Panc1 (cell line): ENCODE measurements around the gene MARCHF3. TPM values are rescaled to one million over a fixed set of nuclear protein-coding genes. Genes with fewer than 3 reads are reported as not detected.

Source experiments
- ATAC-seq: fragments of 200-7000 bp; cut with Tn5 transposase; 2 replicates; pipeline ENCODE4 v1.9.1; 2020; ENCODE audit warnings: mild to moderate bottlenecking, moderate library complexity
- BruUV-seq: library from RNA; stranded (reverse); fragments of 400-500 nt; replicated peaks from 2 replicates; lab custom pipeline; 2021; lab: Mats Ljungman, UMichigan
- CTCF ChIA-PET: fragments of 300-600 bp; sonication (Branson Sonifier 250); formaldehyde crosslinking; loops from one replicate; lab custom pipeline; 2022; ENCODE audit warnings: antibody characterized with exemption; lab: Charles Lee
- POLR2A ChIA-PET: fragments of 300-600 bp; sonication (Branson Sonifier 250); formaldehyde crosslinking; loops from one replicate; lab custom pipeline; 2022; ENCODE audit warnings: antibody characterized with exemption; lab: Charles Lee
- DNase-seq: peaks from one replicate; pipeline ENCODE4 v3.0.0-alpha.2; 2010; ENCODE audit warnings: low read depth, low spot score
- H3K27ac ChIP-seq: 2 replicates; pipeline ENCODE4 v1.5.1; 2011; ENCODE audit warnings: mild to moderate bottlenecking, low read length, inconsistent platforms
- H3K27me3 ChIP-seq: fragments of 200-500 bp; sonication (Bioruptor generic); 2 replicates; pipeline ENCODE4 v1.6.0; 2014; ENCODE audit warnings: low read length, inconsistent platforms; ENCODE audit not compliant: control insufficient read depth, insufficient read depth
- H3K36me3 ChIP-seq: fragments of 200-500 bp; sonication (Bioruptor generic); 2 replicates; pipeline ENCODE4 v1.5.1; 2014; ENCODE audit warnings: inconsistent platforms, mild to moderate bottlenecking, low read length, moderate library complexity; ENCODE audit not compliant: control insufficient read depth, insufficient read depth
- H3K4me1 ChIP-seq: 2 replicates; pipeline ENCODE4 v1.5.1; 2011; ENCODE audit warnings: inconsistent platforms, mild to moderate bottlenecking, low read length, moderate library complexity; ENCODE audit not compliant: control insufficient read depth, insufficient read depth
- H3K4me3 ChIP-seq, 2 experiments: 2 replicates each; pipeline ENCODE4 v1.5.1; 2011 to 2012; ENCODE audit warnings: low read depth in 2 of 2, low read length in 2 of 2, mild to moderate bottlenecking in 2 of 2, inconsistent platforms in 1 of 2, moderate library complexity in 1 of 2
- H3K9me3 ChIP-seq: fragments of 200-500 bp; sonication (Bioruptor generic); 2 replicates; pipeline ENCODE4 v1.5.1; 2014; ENCODE audit warnings: low read depth, mild to moderate bottlenecking, inconsistent platforms, low read length, moderate library complexity; ENCODE audit not compliant: control insufficient read depth, insufficient read depth
- POLR2AphosphoS5 ChIP-seq: IDR thresholded peaks from 2 replicates; pipeline ENCODE4 v1.6.1; 2012; ENCODE audit warnings: mild to moderate bottlenecking, low read depth, low read length, moderate library complexity
- REST ChIP-seq, 2 experiments: IDR thresholded peaks; 2 replicates each; pipeline ENCODE4 v1.6.1; 2011 to 2012; ENCODE audit warnings: low read depth in 2 of 2, control low read depth in 1 of 2, low read length in 1 of 2, mild to moderate bottlenecking in 1 of 2, moderate library complexity in 1 of 2; ENCODE audit not compliant: insufficient read depth in 1 of 2
- SIN3A ChIP-seq: IDR thresholded peaks from 2 replicates; pipeline ENCODE4 v1.6.1; 2012; ENCODE audit warnings: low read depth, mild to moderate bottlenecking, low read length, moderate library complexity, borderline replicate concordance; ENCODE audit not compliant: insufficient read depth
- TCF7L2 ChIP-seq: IDR thresholded peaks from 2 replicates; pipeline ENCODE4 v1.6.1; 2011; ENCODE audit warnings: mild to moderate bottlenecking, low read depth, low read length, inconsistent platforms
- in situ Hi-C: cut with HindIII; loops from 2 replicates; pipeline ENCODE4 v1.10.0; 2016; ENCODE audit warnings: low sequenced_read_pairs, low pct_unique_long_range_greater_than_20kb
- intact Hi-C: fragments of 100-400 bp; cut with micrococcal nuclease; formaldehyde crosslinking; loops from one replicate; pipeline ENCODE4 v1.10.0; 2022; ENCODE audit not compliant: unreplicated experiment
- total RNA-seq: library from RNA; stranded (reverse); gene quantifications from one replicate; pipeline ENCODE4 v1.2.1, GENCODE V29; 2021; ENCODE audit not compliant: unreplicated experiment
- TF ChIP-seq, protein P1 (sequence below): fragments of 450-650 bp; IDR thresholded peaks from 2 replicates; pipeline ENCODE4 v1.5.1; 2017; ENCODE audit warnings: mild to moderate bottlenecking

The MARCHF3 gene
- total RNA-seq, 1 experiment from 2014 or later: 3.0 TPM

DNA sequence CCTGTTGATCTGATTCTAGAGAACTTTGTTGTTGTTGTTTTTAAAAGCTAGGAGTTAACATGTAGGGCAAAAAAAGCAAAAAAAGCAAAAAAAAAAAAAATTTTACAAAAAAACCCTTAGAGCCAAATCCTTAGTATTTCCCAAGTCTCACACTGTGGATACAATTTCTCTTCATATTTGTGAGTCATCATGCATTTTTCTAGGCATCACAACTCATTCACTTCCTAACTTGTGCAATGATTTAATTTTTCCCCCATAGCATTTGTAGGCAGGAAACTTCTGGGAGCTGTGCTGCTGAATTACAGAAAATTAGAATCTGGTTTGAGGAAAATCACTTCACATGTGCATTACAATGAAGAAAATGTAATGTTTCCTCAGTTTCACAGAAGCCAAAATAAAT, 91.9 kb downstream of the MARCHF3 start:
- H3K36me3 ChIP-seq: no peaks in the 10 kb centered on the region
- POLR2A ChIA-PET: no interaction called here
- TF ChIP-seq TCF7L2 (no peak), REST (IDR thresholded peaks at IDR 0.05; ENCODE audit: insufficient read depth in 1 of 2, low read depth in 2 of 2, low read length in 1 of 2) (no peak), SIN3A (no peak), POLR2AphosphoS5 (no peak)
- TF ChIP-seq, protein P1, sequence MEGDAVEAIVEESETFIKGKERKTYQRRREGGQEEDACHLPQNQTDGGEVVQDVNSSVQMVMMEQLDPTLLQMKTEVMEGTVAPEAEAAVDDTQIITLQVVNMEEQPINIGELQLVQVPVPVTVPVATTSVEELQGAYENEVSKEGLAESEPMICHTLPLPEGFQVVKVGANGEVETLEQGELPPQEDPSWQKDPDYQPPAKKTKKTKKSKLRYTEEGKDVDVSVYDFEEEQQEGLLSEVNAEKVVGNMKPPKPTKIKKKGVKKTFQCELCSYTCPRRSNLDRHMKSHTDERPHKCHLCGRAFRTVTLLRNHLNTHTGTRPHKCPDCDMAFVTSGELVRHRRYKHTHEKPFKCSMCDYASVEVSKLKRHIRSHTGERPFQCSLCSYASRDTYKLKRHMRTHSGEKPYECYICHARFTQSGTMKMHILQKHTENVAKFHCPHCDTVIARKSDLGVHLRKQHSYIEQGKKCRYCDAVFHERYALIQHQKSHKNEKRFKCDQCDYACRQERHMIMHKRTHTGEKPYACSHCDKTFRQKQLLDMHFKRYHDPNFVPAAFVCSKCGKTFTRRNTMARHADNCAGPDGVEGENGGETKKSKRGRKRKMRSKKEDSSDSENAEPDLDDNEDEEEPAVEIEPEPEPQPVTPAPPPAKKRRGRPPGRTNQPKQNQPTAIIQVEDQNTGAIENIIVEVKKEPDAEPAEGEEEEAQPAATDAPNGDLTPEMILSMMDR: no peak
- no peak overlapping the region for H3K27ac ChIP-seq
- in situ Hi-C loops: no loop called here
- DNase-seq (no peak), ATAC-seq (no peak)
- no peak overlapping the region for H3K4me3 ChIP-seq
- no peaks in the 10 kb centered on the region for H3K9me3 ChIP-seq
- H3K27me3 ChIP-seq: no peaks in the 10 kb centered on the region; the same call in 1 of the 2 replicates
- H3K4me1 ChIP-seq: no peaks in the 10 kb centered on the region
- no TSS peak for BruUV-seq
- CTCF ChIA-PET: no interaction called here
- intact Hi-C loops: no loop called here

- no peaks in the 10 kb centered on the region for H3K9me3 ChIP-seq
- H3K36me3 ChIP-seq: no peaks in the 10 kb centered on the region
- H3K27me3 ChIP-seq: no peaks in the 10 kb centered on the region; the same call in 1 of the 2 replicates
- ATAC-seq: no peak
- BruUV-seq: no TSS peak
- POLR2A ChIA-PET: no interaction called here
- H3K27ac ChIP-seq: no peak overlapping the region
- intact Hi-C loops (no loop called here), in situ Hi-C loops (no loop called here)
- no peak overlapping the region for H3K4me3 ChIP-seq
- DNase-seq: no peak
- no peaks in the 10 kb centered on the region for H3K4me1 ChIP-seq
- CTCF ChIA-PET: no interaction called here
- no peak for TF ChIP-seq TCF7L2
- no peak for TF ChIP-seq SIN3A
- no peak for TF ChIP-seq REST (IDR thresholded peaks at IDR 0.05; ENCODE audit: insufficient read depth in 1 of 2, low read depth in 2 of 2, low read length in 1 of 2)
- no peak for TF ChIP-seq POLR2AphosphoS5
- TF ChIP-seq, protein P1: no peak
Observed at GRCh38 chr5:126937771-126938170, 92.6 kb downstream of the MARCHF3 start.
